Activated CD8-positive, alpha-beta memory T cell treated with anti-CD3 and anti-CD28 coated beads, Interleukin-2, amount 50 U/mL, for 24 hours (primary cell): ENCODE data around the gene MYO3A.

Experiments used
- DNase-seq: peaks from one replicate; pipeline ENCODE4 v3.0.0-alpha.2; 2020; ENCODE audit errors: extremely low read depth

The MYO3A gene

GRCh38 chr10:25933653-25934608 lies at the start of gene MYO3A:
MYO3A (plus strand) TSS chr10:25934229; CDS start chr10:25952111, 17,882 bp downstream.
- no peak for DNase-seq

GRCh38 chr10:25888627-25889026 lies 45.4 kb upstream of the MYO3A start:
- DNase-seq = no peak

GRCh38 chr10:25890995-25891394 lies 43.0 kb upstream of the MYO3A start:
- DNase-seq = no peak

GRCh38 chr10:25895856-25896255 lies 38.2 kb upstream of the MYO3A start:
- no peak for DNase-seq

- DNase-seq = no peak
Measured at GRCh38 chr10:25896421-25896820, 37.6 kb upstream of the MYO3A start.

- no peak for DNase-seq
Measured at GRCh38 chr10:25899304-25899703, 34.7 kb upstream of the MYO3A start.

- no peak for DNase-seq
Measured at GRCh38 chr10:25901199-25901598, 32.8 kb upstream of the MYO3A start.

- DNase-seq = no peak
Measured at GRCh38 chr10:25902002-25902401, 32.0 kb upstream of the MYO3A start.

- no peak for DNase-seq
Measured at GRCh38 chr10:25907261-25907660, 26.8 kb upstream of the MYO3A start.

GRCh38 chr10:25912866-25913265 lies 21.2 kb upstream of the MYO3A start:
- DNase-seq = no peak

- DNase-seq = no peak
Measured at GRCh38 chr10:25914776-25915175, 19.3 kb upstream of the MYO3A start.

GRCh38 chr10:25934621-25935139 lies 651 bp downstream of the MYO3A start:
- DNase-seq = no peak

- DNase-seq = no peak
Measured at GRCh38 chr10:25938405-25938804, 4.4 kb downstream of the MYO3A start.

GRCh38 chr10:25944771-25945170 lies 10.7 kb downstream of the MYO3A start:
- DNase-seq = no peak

- DNase-seq = no peak
Measured at GRCh38 chr10:25952857-25953256, 18.8 kb downstream of the MYO3A start.

- DNase-seq = no peak
Measured at GRCh38 chr10:25954851-25955250, 20.8 kb downstream of the MYO3A start.

GRCh38 chr10:25959540-25960232 lies 25.7 kb downstream of the MYO3A start:
- no peak for DNase-seq

- DNase-seq = no peak
Measured at GRCh38 chr10:25965584-25965983, 31.6 kb downstream of the MYO3A start.

GRCh38 chr10:25966844-25967243 lies 32.8 kb downstream of the MYO3A start:
- DNase-seq = no peak

- no peak for DNase-seq
Measured at GRCh38 chr10:25972631-25973030, 38.6 kb downstream of the MYO3A start.

GRCh38 chr10:25974897-25975459 lies 40.9 kb downstream of the MYO3A start:
- DNase-seq = no peak

- no peak for DNase-seq
Measured at GRCh38 chr10:25978771-25979170, 44.7 kb downstream of the MYO3A start.
